K562 (cell line): ENCODE data around the gene NCOA3. TPM values are rescaled to one million over a fixed set of nuclear protein-coding genes. Genes with fewer than 3 reads are reported as not detected.
A peak's percentile ranks its signal among the peaks of the same experiment; 100 is the strongest.

ENCODE experiments used
- ATAC-seq: fragments of 200-7000 bp; cut with Tn5 transposase; 3 replicates; pipeline ENCODE4 v1.9.1; 2020; ENCODE audit warnings: moderate library complexity
- BruUV-seq: library from RNA; stranded (reverse); fragments of 400-500 nt; replicated peaks from 2 replicates; lab custom pipeline; 2021; lab: Mats Ljungman, UMichigan
- CTCF ChIA-PET: fragments of 300-600 bp; formaldehyde crosslinking; extraction: SDS; loops from one replicate; lab custom pipeline; 2021; ENCODE audit warnings: low intra/inter-chr PET ratio; lab: Yijun Ruan, JAX
- POLR2A ChIA-PET: fragments of 300-600, 350-650 bp; sonication (Branson Sonifier 250); formaldehyde crosslinking; extraction: SDS; loops from one replicate; lab custom pipeline; 2021; ENCODE audit warnings: antibody characterized with exemption, inconsistent platforms; lab: Yijun Ruan, JAX
- DNase-seq, 4 experiments: peaks; one replicate each; pipeline versions ENCODE4 v3.0.0 to v3.0.0-alpha.2; 2011 to 2018; ENCODE audit warnings: low spot score in 3 of 4, mixed read lengths in 3 of 4; ENCODE audit errors: extremely low read depth in 1 of 4
- FAIRE-seq: peaks from 2 replicates; lab custom pipeline; 2011; peaks lifted over from hg19 to GRCh38; lab: Jason Lieb, UNC
- H2AFZ ChIP-seq: 2 replicates; pipeline ENCODE4 v1.6.0; 2011; ENCODE audit warnings: low read depth, low read length, control low read depth, inconsistent platforms
- H3K27ac ChIP-seq: fragments of 200-600 bp; 3 replicates; pipeline ENCODE4 v1.8.0; 2011; ENCODE audit warnings: low read depth, mild to moderate bottlenecking, control low read depth, inconsistent platforms, low read length, moderate library complexity, mixed read lengths; ENCODE audit errors: extremely low read depth
- H3K27me3 ChIP-seq, 2 experiments: fragments of 300-600 bp in 1 of 2; 2 replicates in 1 of 2; 3 replicates in 1 of 2; pipeline versions ENCODE4 v1.6.0 to v1.8.0; 2011; ENCODE audit warnings: inconsistent platforms in 2 of 2, low read length in 2 of 2, mild to moderate bottlenecking in 1 of 2, mixed read lengths in 1 of 2, moderate library complexity in 1 of 2; ENCODE audit not compliant: control insufficient read depth in 2 of 2, insufficient read depth in 2 of 2
- H3K36me3 ChIP-seq: fragments of 300-600 bp; 3 replicates; pipeline ENCODE4 v1.8.0; 2011; ENCODE audit warnings: mild to moderate bottlenecking, low read length, inconsistent platforms; ENCODE audit not compliant: control insufficient read depth, insufficient read depth
- H3K4me1 ChIP-seq, 2 experiments: fragments of 200-600 bp in 1 of 2; replicated peaks in 1 of 2; 2 replicates in 1 of 2; 3 replicates in 1 of 2; pipeline versions ENCODE4 v1.5.1 to v1.8.0; 2011; ENCODE audit warnings: inconsistent platforms in 2 of 2, low read length in 2 of 2, mild to moderate bottlenecking in 1 of 2, mixed read lengths in 1 of 2, moderate library complexity in 1 of 2; ENCODE audit not compliant: control insufficient read depth in 2 of 2, insufficient read depth in 2 of 2
- H3K4me2 ChIP-seq: 2 replicates; pipeline ENCODE4 v1.6.1; 2011; ENCODE audit warnings: low read length, control low read depth, inconsistent platforms, mixed read lengths; ENCODE audit not compliant: insufficient read depth
- H3K4me3 ChIP-seq: fragments of 200-600 bp; sonication (generic), shearing (Covaris generic); 2 replicates; pipeline ENCODE4 v1.5.1; 2016; ENCODE audit warnings: control low read depth, inconsistent platforms
- H3K79me2 ChIP-seq: fragments of 200-600 bp; 3 replicates; pipeline ENCODE4 v1.8.0; 2011; ENCODE audit warnings: low read length, inconsistent platforms; ENCODE audit not compliant: control insufficient read depth, insufficient read depth
- H3K9ac ChIP-seq, 2 experiments: 2 replicates each; pipeline versions ENCODE4 v1.6.0 to v1.6.1; 2011; ENCODE audit warnings: low read depth in 2 of 2, low read length in 2 of 2, control low read depth in 1 of 2, inconsistent platforms in 1 of 2, mild to moderate bottlenecking in 1 of 2, mixed read lengths in 1 of 2; ENCODE audit not compliant: insufficient read depth in 1 of 2
- H3K9me1 ChIP-seq: one replicate; pipeline ENCODE4 v1.6.0; 2011; ENCODE audit warnings: inconsistent platforms, mild to moderate bottlenecking, low read length, moderate library complexity; ENCODE audit not compliant: control insufficient read depth, insufficient read depth
- H3K9me3 ChIP-seq: replicated peaks from 2 replicates; pipeline ENCODE4 v1.5.1; 2011; ENCODE audit warnings: low read depth, low read length, inconsistent platforms; ENCODE audit not compliant: control insufficient read depth, insufficient read depth
- H4K20me1 ChIP-seq: replicated peaks from 2 replicates; pipeline ENCODE4 v1.6.1; 2011; ENCODE audit warnings: low read length, inconsistent platforms, mixed read lengths; ENCODE audit not compliant: control insufficient read depth, insufficient read depth
- ARID1B ChIP-seq: fragments of 450-650 bp; IDR thresholded peaks from 2 replicates; pipeline ENCODE4 v1.6.1; 2016; ENCODE audit warnings: antibody characterized with exemption, mild to moderate bottlenecking, inconsistent platforms
- CBFA2T2 ChIP-seq: fragments of 450-650 bp; conservative IDR thresholded peaks from 2 replicates; pipeline ENCODE4 v1.6.1; 2017; ENCODE audit warnings: mild to moderate bottlenecking
- CBFA2T3 ChIP-seq: fragments of 450-650 bp; IDR thresholded peaks from 2 replicates; pipeline ENCODE4 v1.6.1; 2017
- MTA3 ChIP-seq: fragments of 450-650 bp; formaldehyde crosslinking; IDR thresholded peaks from 2 replicates; pipeline ENCODE4 v1.6.1; 2017; ENCODE audit warnings: mild to moderate bottlenecking, borderline replicate concordance
- NFIX ChIP-seq: fragments of 250-450 bp; sonication (Bioruptor Pico); IDR thresholded peaks from 2 replicates; pipeline ENCODE4 v1.4.0; 2020; ENCODE audit warnings: low read depth, mild to moderate bottlenecking, moderate library complexity
- RNF2 ChIP-seq: sonication (generic); IDR thresholded peaks from 2 replicates; pipeline ENCODE4 v1.6.1; 2016
- SNRNP70 ChIP-seq: fragments of 200-400 bp; formaldehyde crosslinking; optimal IDR thresholded peaks from 2 replicates; pipeline ENCODE3; 2017; ENCODE audit warnings: low read depth, low read length
- TAL1 ChIP-seq: fragments of 450-650 bp; IDR thresholded peaks from 2 replicates; pipeline ENCODE4 v1.6.1; 2016; ENCODE audit warnings: mild to moderate bottlenecking
- TBP ChIP-seq: optimal IDR thresholded peaks from 2 replicates; pipeline ENCODE3; 2011; ENCODE audit warnings: low read depth, low read length, improper control_type of control experiment
- TEAD4 ChIP-seq, 2 experiments: sonication (generic) in 1 of 2; formaldehyde crosslinking in 1 of 2; IDR thresholded peaks; 2 replicates each; pipeline versions ENCODE4 v1.6.1 to v1.8.0; 2012 to 2022; ENCODE audit warnings: borderline replicate concordance in 1 of 2, inconsistent platforms in 1 of 2, low read length in 1 of 2, mild to moderate bottlenecking in 1 of 2, missing genetic modification reagents in 1 of 2
- ZKSCAN8 ChIP-seq: fragments of 200-800 bp; sonication (Bioruptor generic); IDR thresholded peaks from 2 replicates; pipeline ENCODE4 v1.6.1; 2016; ENCODE audit warnings: missing genetic modification characterization, missing compliant biosample characterization
- WGBS: fragments of 100-300 bp; shearing (Covaris generic); methylation state at CpG from one replicate; pipeline ENCODE4 v1.1.6; 2016; ENCODE audit warnings: low coverage, mixed read lengths; ENCODE audit not compliant: insufficient coverage; ENCODE audit errors: missing lambda C conversion rate; 5-methylcytosine and 5-hydroxymethylcytosine counted together
- in situ Hi-C: fragments of 300-500 bp; cut with MboI; formaldehyde crosslinking; loops from 4 replicates; pipeline ENCODE4 v1.15.0; 2018; ENCODE audit warnings: inconsistent platforms, mixed read lengths
- intact Hi-C: fragments of 100-400 bp; cut with micrococcal nuclease; formaldehyde crosslinking; loops from 2 replicates; pipeline ENCODE4 v1.14.2; 2022
- polyA plus RNA-seq, 8 experiments: library from polyadenylated mRNA; depleted of rRNA in 4 of 8; stranded (reverse) in 5 of 8; unstranded in 3 of 8; fragments of >200 nt; fragmentation: Nextera tagmentation in 2 of 8; fragmentation: Illumina TruSeq in 1 of 8; extraction: Ambion mirVana in 2 of 8; extraction: Trizol in 1 of 8; gene quantifications; 2 replicates each; pipeline versions ENCODE4 v1.2.1 to v1.2.3, GENCODE V29; 2011 to 2014; ENCODE audit warnings: inconsistent platforms in 1 of 8, missing spikeins in 1 of 8
- total RNA-seq, 7 experiments: library from RNA; depleted of rRNA in 6 of 7; stranded (reverse); fragments of >200 nt in 6 of 7; fragmentation: Illumina TruSeq in 2 of 7; extraction: Trizol in 2 of 7; gene quantifications; 2 replicates each; pipeline versions ENCODE4 v1.2.1 to v1.2.3, GENCODE V29; 2011 to 2021; ENCODE audit warnings: low replicate concordance in 1 of 7
- TF ChIP-seq, protein P1 (sequence below), 3 experiments: fragments of 200-800 bp in 1 of 3; sonication (Bioruptor generic) in 1 of 3; sonication (generic) in 1 of 3; formaldehyde crosslinking in 1 of 3; IDR thresholded peaks; 2 replicates each; pipeline versions ENCODE4 v1.6.1 to v1.8.0; 2016 to 2022; ENCODE audit warnings: mild to moderate bottlenecking in 2 of 3, missing compliant biosample characterization in 2 of 3, missing genetic modification characterization in 2 of 3, missing genetic modification reagents in 1 of 3
- TF ChIP-seq, protein P2 (sequence below): fragments of 450-650 bp; formaldehyde crosslinking; IDR thresholded peaks from 2 replicates; pipeline ENCODE4 v1.4.0; 2020; ENCODE audit warnings: mild to moderate bottlenecking, moderate library complexity
- TF ChIP-seq, protein P3 (sequence below): IDR thresholded peaks from 2 replicates; pipeline ENCODE4 v1.6.1; 2011; ENCODE audit not compliant: insufficient read length; ENCODE audit errors: extremely low read depth
- TF ChIP-seq, protein P4 (sequence below): IDR thresholded peaks from 2 replicates; pipeline ENCODE4 v1.6.1; 2011; ENCODE audit warnings: borderline replicate concordance, low read depth, mild to moderate bottlenecking, moderate library complexity, low read length; ENCODE audit not compliant: insufficient read depth, poor library complexity, severe bottlenecking
- TF ChIP-seq, protein P5 (sequence below): fragments of 450-650 bp; formaldehyde crosslinking; IDR thresholded peaks from 2 replicates; pipeline ENCODE4 v1.4.0; 2020; ENCODE audit warnings: mild to moderate bottlenecking, moderate library complexity

Gene NCOA3
- total and polyA plus RNA-seq, 9 of the 15 experiments (the other 6 are each of a cell fraction or from before 2014, with no cell fraction given), result 3.2 to 24.3 (median 14.4) TPM

DNA sequence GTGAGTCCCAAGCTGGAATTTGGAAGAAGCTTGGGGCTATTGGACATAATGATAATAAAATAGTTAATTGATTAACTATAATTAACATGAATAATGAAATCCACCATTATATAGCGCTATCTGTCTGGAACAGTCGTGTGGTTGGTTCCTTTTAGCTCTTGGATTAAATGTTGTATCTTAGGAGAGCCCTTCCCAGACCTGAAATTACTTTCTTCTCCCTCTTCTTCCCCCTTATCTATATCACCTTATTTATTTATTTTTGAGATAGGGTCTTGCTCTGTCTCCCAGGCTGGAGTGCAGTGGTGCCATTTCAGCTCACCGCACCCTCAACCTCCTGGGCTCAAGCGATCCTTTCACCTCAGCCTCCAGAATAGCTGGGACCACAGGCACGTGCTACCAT is 64.6 kb downstream of the NCOA3 start:
- ChIA-PET POLR2A (interaction anchor here (0.9 to 3.1 kb wide), 5 partner anchors 9 to 27 kb away, joined by 3 to 9 read pairs (median 4); no protein-coding TSS in a partner anchor), CTCF (no interaction called here)
- H3K4me1 ChIP-seq, result peaks cover 12 to 24% of the 10 kb centered on the region in 2 experiments; a peak in 3 of 5 replicates
- H3K4me3 ChIP-seq, result no peak overlapping the region
- no peak overlapping the region; a peak in 1 of 4 replicates for H3K9ac ChIP-seq
- DNase-seq (peak in 2 of 4 experiments; percentile 29 to 42), FAIRE-seq (no peak), ATAC-seq (no peak)
- H3K36me3 ChIP-seq, result no peaks in the 10 kb centered on the region
- peaks cover 61% of the 10 kb centered on the region for H3K79me2 ChIP-seq
- in situ Hi-C loops, result no loop called here
- H3K27me3 ChIP-seq, result no peaks in the 10 kb centered on the region
- no peak overlapping the region for H3K27ac ChIP-seq
- no peak overlapping the region for H2AFZ ChIP-seq
- H4K20me1 ChIP-seq, result no peaks in the 10 kb centered on the region
- no TSS peak for BruUV-seq
- 48% methylated on average over 5 of the region's 5 CpGs for WGBS
- H3K9me1 ChIP-seq, result no peaks in the 10 kb centered on the region
- H3K4me2 ChIP-seq, result no peak overlapping the region
- intact Hi-C loops, result no loop called here
- H3K9me3 ChIP-seq, result no peaks in the 10 kb centered on the region
- peak; percentile 59; the same call in 1 of the 2 replicates for TF ChIP-seq TEAD4 (IDR thresholded peaks at IDR 0.05; ENCODE audit: low read length)
- TF ChIP-seq TEAD4 (CRISPR knock-in tag; IDR thresholded peaks at IDR 0.05; ENCODE audit: borderline replicate concordance), result no peak
- TF ChIP-seq, protein P1, sequence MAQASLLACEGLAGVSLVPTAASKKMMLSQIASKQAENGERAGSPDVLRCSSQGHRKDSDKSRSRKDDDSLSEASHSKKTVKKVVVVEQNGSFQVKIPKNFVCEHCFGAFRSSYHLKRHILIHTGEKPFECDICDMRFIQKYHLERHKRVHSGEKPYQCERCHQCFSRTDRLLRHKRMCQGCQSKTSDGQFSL (CRISPR knock-in tag; IDR thresholded peaks at IDR 0.05), result no peak
- TF ChIP-seq, protein P1 (tag; IDR thresholded peaks at IDR 0.05), result no peak
- TF ChIP-seq SNRNP70, result no peak
- 0 out of 2 replicates have a peak, but pooled peaks have one; percentile 11 for TF ChIP-seq ZKSCAN8
- peak; percentile 66 for TF ChIP-seq ARID1B
- TF ChIP-seq, protein P2, sequence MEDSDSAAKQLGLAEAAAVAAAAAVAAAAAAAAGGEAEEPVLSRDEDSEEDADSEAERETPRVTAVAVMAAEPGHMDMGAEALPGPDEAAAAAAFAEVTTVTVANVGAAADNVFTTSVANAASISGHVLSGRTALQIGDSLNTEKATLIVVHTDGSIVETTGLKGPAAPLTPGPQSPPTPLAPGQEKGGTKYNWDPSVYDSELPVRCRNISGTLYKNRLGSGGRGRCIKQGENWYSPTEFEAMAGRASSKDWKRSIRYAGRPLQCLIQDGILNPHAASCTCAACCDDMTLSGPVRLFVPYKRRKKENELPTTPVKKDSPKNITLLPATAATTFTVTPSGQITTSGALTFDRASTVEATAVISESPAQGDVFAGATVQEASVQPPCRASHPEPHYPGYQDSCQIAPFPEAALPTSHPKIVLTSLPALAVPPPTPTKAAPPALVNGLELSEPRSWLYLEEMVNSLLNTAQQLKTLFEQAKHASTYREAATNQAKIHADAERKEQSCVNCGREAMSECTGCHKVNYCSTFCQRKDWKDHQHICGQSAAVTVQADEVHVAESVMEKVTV (CRISPR knock-in tag), result no peak
- TF ChIP-seq MTA3, result no peak
- TF ChIP-seq, protein P3, sequence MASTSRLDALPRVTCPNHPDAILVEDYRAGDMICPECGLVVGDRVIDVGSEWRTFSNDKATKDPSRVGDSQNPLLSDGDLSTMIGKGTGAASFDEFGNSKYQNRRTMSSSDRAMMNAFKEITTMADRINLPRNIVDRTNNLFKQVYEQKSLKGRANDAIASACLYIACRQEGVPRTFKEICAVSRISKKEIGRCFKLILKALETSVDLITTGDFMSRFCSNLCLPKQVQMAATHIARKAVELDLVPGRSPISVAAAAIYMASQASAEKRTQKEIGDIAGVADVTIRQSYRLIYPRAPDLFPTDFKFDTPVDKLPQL, result no peak
- peak; percentile 69 for TF ChIP-seq TAL1
- TF ChIP-seq, protein P4, sequence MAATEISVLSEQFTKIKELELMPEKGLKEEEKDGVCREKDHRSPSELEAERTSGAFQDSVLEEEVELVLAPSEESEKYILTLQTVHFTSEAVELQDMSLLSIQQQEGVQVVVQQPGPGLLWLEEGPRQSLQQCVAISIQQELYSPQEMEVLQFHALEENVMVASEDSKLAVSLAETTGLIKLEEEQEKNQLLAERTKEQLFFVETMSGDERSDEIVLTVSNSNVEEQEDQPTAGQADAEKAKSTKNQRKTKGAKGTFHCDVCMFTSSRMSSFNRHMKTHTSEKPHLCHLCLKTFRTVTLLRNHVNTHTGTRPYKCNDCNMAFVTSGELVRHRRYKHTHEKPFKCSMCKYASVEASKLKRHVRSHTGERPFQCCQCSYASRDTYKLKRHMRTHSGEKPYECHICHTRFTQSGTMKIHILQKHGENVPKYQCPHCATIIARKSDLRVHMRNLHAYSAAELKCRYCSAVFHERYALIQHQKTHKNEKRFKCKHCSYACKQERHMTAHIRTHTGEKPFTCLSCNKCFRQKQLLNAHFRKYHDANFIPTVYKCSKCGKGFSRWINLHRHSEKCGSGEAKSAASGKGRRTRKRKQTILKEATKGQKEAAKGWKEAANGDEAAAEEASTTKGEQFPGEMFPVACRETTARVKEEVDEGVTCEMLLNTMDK, result no peak
- TF ChIP-seq, protein P5, sequence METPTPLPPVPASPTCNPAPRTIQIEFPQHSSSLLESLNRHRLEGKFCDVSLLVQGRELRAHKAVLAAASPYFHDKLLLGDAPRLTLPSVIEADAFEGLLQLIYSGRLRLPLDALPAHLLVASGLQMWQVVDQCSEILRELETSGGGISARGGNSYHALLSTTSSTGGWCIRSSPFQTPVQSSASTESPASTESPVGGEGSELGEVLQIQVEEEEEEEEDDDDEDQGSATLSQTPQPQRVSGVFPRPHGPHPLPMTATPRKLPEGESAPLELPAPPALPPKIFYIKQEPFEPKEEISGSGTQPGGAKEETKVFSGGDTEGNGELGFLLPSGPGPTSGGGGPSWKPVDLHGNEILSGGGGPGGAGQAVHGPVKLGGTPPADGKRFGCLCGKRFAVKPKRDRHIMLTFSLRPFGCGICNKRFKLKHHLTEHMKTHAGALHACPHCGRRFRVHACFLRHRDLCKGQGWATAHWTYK (CRISPR knock-in tag), result no peak
- TF ChIP-seq CBFA2T2, result peak; percentile 47; the same call in 1 of the 2 replicates
- peak; percentile 64 for TF ChIP-seq CBFA2T3
- TF ChIP-seq RNF2, result no peak
- TF ChIP-seq TBP, result no peak
- TF ChIP-seq NFIX, result no peak
